Measurements from ENCODE around the gene LHX1. TPM values are rescaled to one million over a fixed set of nuclear protein-coding genes. Genes with fewer than 3 reads are reported as not detected.

LHX1 gene
- total and polyA plus RNA-seq, 7 experiments from 2014 or later, result 0.15 TPM; not detected in 6

DNA sequence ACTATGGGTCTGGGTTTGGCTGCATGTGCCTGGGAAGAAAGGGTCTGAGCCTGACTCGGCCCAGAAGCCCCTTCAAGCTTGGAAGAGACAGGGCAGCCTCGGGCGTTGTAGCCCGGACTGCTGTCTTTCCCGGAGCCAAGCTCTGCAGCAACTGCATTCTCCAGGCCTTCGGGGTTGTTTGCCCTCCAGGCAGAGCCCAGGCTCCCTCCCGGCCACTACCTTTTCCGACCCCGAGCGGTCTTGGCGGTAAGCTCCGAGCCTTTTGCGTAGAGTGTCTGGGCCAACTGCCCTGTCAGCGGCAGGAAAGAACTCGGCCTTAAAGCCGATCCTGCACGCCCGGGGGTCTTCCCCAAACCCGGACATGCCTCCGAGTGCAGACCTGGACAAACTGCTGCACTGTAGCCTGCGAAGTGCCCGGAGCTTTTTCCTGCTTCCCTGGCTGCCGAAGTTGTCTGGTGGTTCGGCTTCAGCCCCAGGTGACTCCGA is 1.3 kb downstream of the LHX1 start:
- Mint-ChIP-seq H3K4me1 (peaks cover 26 to 80% (median 59%) of the 10 kb centered on the region in 7 donors), H3K27me3 (peaks cover 59 to 84% (median 68%) of the 10 kb centered on the region in 5 donors), H3K27ac (peak overlapping the region in 4 of 9 donors; percentile 33 to 80 (median 52)), H3K4me3 (peak overlapping the region in 9 of 10 donors; percentile 75 to 92 (median 79)), H3K36me3 (peaks cover 0 to 5% (median 0%) of the 10 kb centered on the region in 5 donors), H3K9me3 (peaks cover 0 to 6% (median 1%) of the 10 kb centered on the region in 11 donors)
- CTCF ChIA-PET, result no interaction called here
- Histone ChIP-seq H3K27ac (ENCODE audit: low read depth, low read length) (no peak overlapping the region), H3K9me3 (ENCODE audit: control insufficient read depth in 2 of 3, low read length in 3 of 3) (no peaks in the 10 kb centered on the region), H3K27me3 (ENCODE audit: control insufficient read depth in 2 of 2, insufficient read depth in 2 of 2, low read length in 2 of 2) (peaks cover 29 to 82% of the 10 kb centered on the region in 2 donors), H3K4me3 (ENCODE audit: low read length) (no peak overlapping the region), H3K36me3 (ENCODE audit: control insufficient read depth in 2 of 3, insufficient read depth in 3 of 3, low read length in 3 of 3) (no peaks in the 10 kb centered on the region), H3K4me1 (ENCODE audit: control insufficient read depth in 2 of 2, insufficient read depth in 2 of 2, low read length in 2 of 2) (peaks cover 52 to 58% of the 10 kb centered on the region in 2 donors)
- peak in 1 of 9 donors; percentile 29 for DNase-seq
- POLR2A ChIA-PET, result interaction anchor here (1.1 to 2.3 kb wide), 4 partner anchors 7 to 15 kb away, joined by 4 to 9 read pairs (median 6); partner anchors contain the start of gene AATF
- intact Hi-C loops (cut with micrococcal nuclease), result no loop called here
- no peak for ATAC-seq

DNA sequence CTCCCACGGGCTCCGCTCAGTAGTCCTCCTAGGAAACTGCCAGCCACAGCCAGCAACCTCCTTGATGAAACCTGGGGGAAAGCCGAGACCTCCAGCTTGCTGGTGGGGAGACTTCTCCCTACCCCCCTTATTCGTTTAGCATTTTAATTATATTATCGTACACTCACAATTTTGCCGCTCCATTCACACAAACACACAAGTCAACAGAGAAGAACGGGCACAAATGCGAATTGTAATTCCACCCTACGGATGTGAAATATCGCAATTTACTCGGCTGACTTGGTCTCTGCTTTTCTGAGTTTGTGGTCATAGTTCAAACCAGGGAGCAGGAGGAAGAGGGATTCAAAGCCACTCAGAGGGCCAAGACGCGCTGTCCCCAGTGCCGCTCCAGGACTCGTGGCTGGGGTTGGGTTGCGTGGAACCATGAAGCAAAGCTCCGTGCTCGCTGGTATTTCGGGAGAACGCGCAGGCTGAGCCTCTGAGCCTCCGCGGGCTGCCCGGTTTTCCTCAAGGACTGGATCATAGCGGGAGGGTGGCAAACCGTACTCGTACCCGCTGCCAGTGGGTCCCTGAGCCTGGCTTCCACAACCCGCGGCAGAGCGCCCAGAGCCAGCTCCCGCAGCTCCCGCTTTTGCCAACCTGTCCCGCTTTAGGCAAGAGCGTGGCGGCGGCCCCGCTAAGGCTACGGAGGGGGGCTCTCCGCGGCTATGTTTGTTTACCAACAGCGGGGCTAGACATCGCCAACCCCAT is 2.0 kb downstream of the LHX1 start:
- DNase-seq, result peak in 4 of 9 donors; percentile 12 to 23 (median 18)
- H3K27ac Mint-ChIP-seq, result peak overlapping the region in 5 of 9 donors; percentile 33 to 80 (median 37)
- CTCF ChIA-PET, result no interaction called here
- peaks cover 0 to 6% (median 0%) of the 10 kb centered on the region in 5 donors for H3K36me3 Mint-ChIP-seq
- intact Hi-C loops (cut with micrococcal nuclease), result no loop called here
- H3K27ac ChIP-seq (ENCODE audit: low read depth, low read length), result no peak overlapping the region
- POLR2A ChIA-PET, result interaction anchor here (1.1 to 2.3 kb wide), 3 partner anchors 9 to 15 kb away, joined by 4 to 9 read pairs (median 5); partner anchors contain the start of gene AATF
- H3K27me3 ChIP-seq (ENCODE audit: control insufficient read depth in 2 of 2, insufficient read depth in 2 of 2, low read length in 2 of 2), result peaks cover 29 to 82% of the 10 kb centered on the region in 2 donors
- H3K4me3 ChIP-seq (ENCODE audit: low read length), result no peak overlapping the region
- H3K9me3 Mint-ChIP-seq, result peaks cover 0 to 6% (median 2%) of the 10 kb centered on the region in 11 donors
- H3K36me3 ChIP-seq (ENCODE audit: control insufficient read depth in 2 of 3, insufficient read depth in 3 of 3, low read length in 3 of 3), result no peaks in the 10 kb centered on the region
- peaks cover 59 to 83% (median 68%) of the 10 kb centered on the region in 5 donors for H3K27me3 Mint-ChIP-seq
- no peak for ATAC-seq
- H3K4me3 Mint-ChIP-seq, result peak overlapping the region; percentile 50 to 92 (median 74)
- H3K9me3 ChIP-seq (ENCODE audit: control insufficient read depth in 2 of 3, low read length in 3 of 3), result no peaks in the 10 kb centered on the region
- peaks cover 26 to 78% (median 54%) of the 10 kb centered on the region in 7 donors for H3K4me1 Mint-ChIP-seq
- H3K4me1 ChIP-seq (ENCODE audit: control insufficient read depth in 2 of 2, insufficient read depth in 2 of 2, low read length in 2 of 2), result peaks cover 46 to 52% of the 10 kb centered on the region in 2 donors

DNA sequence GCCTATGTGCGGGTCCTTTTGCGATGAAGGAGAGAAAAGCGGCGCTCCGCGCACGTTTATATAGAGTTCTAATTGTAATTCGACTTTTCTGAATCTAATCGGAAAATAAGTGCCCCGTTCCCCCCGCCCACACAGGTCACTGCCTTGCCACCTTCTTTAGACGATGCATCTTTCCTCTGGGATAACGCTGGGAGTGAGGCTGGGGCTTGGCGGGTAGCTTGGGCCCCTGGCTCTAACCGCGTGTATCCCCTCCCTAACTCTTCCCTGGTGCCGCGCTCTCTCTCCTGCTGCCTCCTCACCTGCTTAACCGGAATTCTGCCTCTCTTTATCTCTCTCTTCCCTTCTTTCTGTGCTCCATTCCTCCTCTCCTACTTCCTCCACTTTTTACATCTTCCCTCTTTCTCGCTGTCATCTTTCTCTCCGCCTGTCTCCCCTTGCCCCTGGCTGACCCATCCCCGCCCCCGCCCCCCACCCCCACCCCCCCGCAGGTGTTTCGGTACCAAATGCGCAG is 2.6 kb downstream of the LHX1 start:
- ChIA-PET POLR2A (interaction anchor here (2.3 kb wide), 1 partner anchor 9 kb away, joined by 9 read pairs; the partner anchor contains the start of gene AATF), CTCF (no interaction called here)
- Histone ChIP-seq H3K27me3 (ENCODE audit: control insufficient read depth in 2 of 2, insufficient read depth in 2 of 2, low read length in 2 of 2) (peaks cover 28 to 82% of the 10 kb centered on the region in 2 donors), H3K4me1 (ENCODE audit: control insufficient read depth in 2 of 2, insufficient read depth in 2 of 2, low read length in 2 of 2) (peaks cover 44 to 46% of the 10 kb centered on the region in 2 donors), H3K9me3 (ENCODE audit: control insufficient read depth in 2 of 3, low read length in 3 of 3) (no peaks in the 10 kb centered on the region), H3K36me3 (ENCODE audit: control insufficient read depth in 2 of 3, insufficient read depth in 3 of 3, low read length in 3 of 3) (no peaks in the 10 kb centered on the region), H3K4me3 (ENCODE audit: low read length) (no peak overlapping the region), H3K27ac (ENCODE audit: low read depth, low read length) (no peak overlapping the region)
- Mint-ChIP-seq H3K36me3 (peaks cover 0 to 6% (median 0%) of the 10 kb centered on the region in 5 donors), H3K4me1 (peaks cover 26 to 76% (median 52%) of the 10 kb centered on the region in 7 donors), H3K27me3 (peaks cover 64 to 85% (median 74%) of the 10 kb centered on the region in 5 donors), H3K27ac (peak overlapping the region in 5 of 9 donors; percentile 48 to 79 (median 59)), H3K4me3 (peak overlapping the region in 8 of 10 donors; percentile 25 to 80 (median 48)), H3K9me3 (peaks cover 0 to 6% (median 2%) of the 10 kb centered on the region in 11 donors)
- no peak for ATAC-seq
- DNase-seq, result no peak
- intact Hi-C loops (cut with micrococcal nuclease), result loop anchor here (5.0 to 10.0 kb wide), 2 partner anchors 802 to 1355 kb away; partner anchors contain the start of gene AP2B1 (in 1 of the 2)

DNA sequence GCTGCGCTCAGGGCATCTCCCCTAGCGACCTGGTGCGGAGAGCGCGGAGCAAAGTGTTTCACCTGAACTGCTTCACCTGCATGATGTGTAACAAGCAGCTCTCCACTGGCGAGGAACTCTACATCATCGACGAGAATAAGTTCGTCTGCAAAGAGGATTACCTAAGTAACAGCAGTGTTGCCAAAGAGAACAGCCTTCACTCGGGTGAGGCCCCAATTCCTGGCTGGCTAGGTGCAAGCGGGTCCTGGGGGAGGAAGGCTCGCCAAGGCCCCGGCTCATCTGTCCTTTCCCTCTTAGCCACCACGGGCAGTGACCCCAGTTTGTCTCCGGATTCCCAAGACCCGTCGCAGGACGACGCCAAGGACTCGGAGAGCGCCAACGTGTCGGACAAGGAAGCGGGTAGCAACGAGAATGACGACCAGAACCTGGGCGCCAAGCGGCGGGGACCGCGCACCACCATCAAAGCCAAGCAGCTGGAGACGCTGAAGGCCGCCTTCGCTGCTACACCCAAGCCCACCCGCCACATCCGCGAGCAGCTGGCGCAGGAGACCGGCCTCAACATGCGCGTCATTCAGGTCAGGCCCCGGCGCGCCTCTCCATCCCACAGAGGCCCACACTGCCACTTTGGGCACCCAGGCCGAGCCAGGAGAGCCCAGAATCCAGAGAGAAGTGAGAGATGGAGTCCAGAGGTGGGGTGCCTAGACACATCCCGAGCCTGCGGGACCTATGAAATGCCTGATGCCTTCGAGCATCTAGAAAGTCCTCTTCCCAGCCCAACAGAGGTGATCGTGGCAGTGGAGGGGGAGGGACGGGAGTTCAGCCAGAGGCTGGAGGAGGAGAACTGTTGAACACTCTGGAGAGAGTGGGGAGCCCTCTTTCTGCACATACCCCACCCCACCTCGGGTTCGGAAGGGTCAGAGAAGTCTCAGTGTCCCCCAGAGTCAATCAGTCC is 3.3 kb downstream of the LHX1 start:
- intact Hi-C loops (cut with micrococcal nuclease), result loop anchor here (5.0 to 10.0 kb wide), 2 partner anchors 802 to 1356 kb away; partner anchors contain the start of gene AP2B1 (in 1 of the 2)
- peak overlapping the region in 5 of 10 donors; percentile 13 to 69 (median 34) for H3K4me3 Mint-ChIP-seq
- H3K27me3 Mint-ChIP-seq, result peaks cover 64 to 85% (median 74%) of the 10 kb centered on the region in 5 donors
- CTCF ChIA-PET, result no interaction called here
- H3K9me3 ChIP-seq (ENCODE audit: control insufficient read depth in 2 of 3, low read length in 3 of 3), result no peaks in the 10 kb centered on the region
- peaks cover 23 to 77% of the 10 kb centered on the region in 2 donors for H3K27me3 ChIP-seq (ENCODE audit: control insufficient read depth in 2 of 2, insufficient read depth in 2 of 2, low read length in 2 of 2)
- H3K27ac ChIP-seq (ENCODE audit: low read depth, low read length), result no peak overlapping the region
- ATAC-seq, result no peak
- H3K4me1 Mint-ChIP-seq, result peaks cover 19 to 69% (median 45%) of the 10 kb centered on the region in 7 donors
- no peaks in the 10 kb centered on the region for H3K36me3 ChIP-seq (ENCODE audit: control insufficient read depth in 2 of 3, insufficient read depth in 3 of 3, low read length in 3 of 3)
- H3K4me3 ChIP-seq (ENCODE audit: low read length), result no peak overlapping the region
- H3K4me1 ChIP-seq (ENCODE audit: control insufficient read depth in 2 of 2, insufficient read depth in 2 of 2, low read length in 2 of 2), result peaks cover 38% of the 10 kb centered on the region in 2 donors
- H3K27ac Mint-ChIP-seq, result peak overlapping the region in 5 of 9 donors; percentile 48 to 79 (median 59)
- POLR2A ChIA-PET, result no interaction called here
- H3K36me3 Mint-ChIP-seq, result peaks cover 0 to 6% (median 0%) of the 10 kb centered on the region in 5 donors
- H3K9me3 Mint-ChIP-seq, result peaks cover 0 to 6% (median 2%) of the 10 kb centered on the region in 11 donors
- peak in 1 of 9 donors; percentile 13 for DNase-seq

DNA sequence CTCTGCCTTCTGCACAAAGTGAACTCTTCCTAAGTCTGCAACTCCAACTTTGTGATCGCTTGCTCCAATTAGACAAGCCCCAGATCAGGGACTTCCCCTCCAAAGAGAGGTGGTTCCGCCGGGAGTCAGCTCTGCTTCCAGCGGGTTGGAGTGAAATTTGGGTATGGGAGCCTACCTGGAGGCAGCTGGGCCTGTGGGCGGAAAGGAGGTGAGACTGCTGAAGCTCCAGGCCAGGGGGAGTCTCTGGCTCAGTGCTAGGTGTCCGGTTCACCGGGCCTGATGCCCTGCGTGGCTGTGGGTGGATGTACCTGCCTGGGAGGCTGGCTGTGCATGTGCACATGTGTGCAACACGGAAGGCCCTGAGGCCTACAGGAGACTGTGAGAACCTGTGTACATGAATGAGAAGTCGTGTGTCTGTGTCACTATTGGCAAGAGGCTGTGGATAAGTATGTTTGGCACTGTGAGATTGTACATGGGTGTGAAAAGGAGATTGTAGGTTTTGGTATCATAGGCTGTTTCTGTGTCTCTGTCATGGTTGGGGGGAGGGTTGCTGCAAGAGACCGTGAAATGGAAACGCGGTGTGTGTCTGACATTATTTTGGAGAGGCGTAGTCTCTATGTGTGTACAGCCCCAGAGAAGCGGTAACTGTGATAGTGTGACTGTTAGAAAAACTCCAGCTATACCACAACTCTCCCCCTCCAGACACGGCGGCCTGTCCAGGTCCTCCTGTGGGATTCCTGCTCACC is 4.2 kb downstream of the LHX1 start:
- Mint-ChIP-seq H3K36me3 (peaks cover 0 to 6% (median 0%) of the 10 kb centered on the region in 5 donors), H3K27ac (peak overlapping the region in 5 of 9 donors; percentile 0 to 61 (median 18)), H3K4me3 (peak overlapping the region; percentile 7 to 50 (median 26)), H3K9me3 (peaks cover 0 to 6% (median 2%) of the 10 kb centered on the region in 11 donors), H3K27me3 (peaks cover 67 to 86% (median 79%) of the 10 kb centered on the region in 5 donors), H3K4me1 (peaks cover 19 to 61% (median 44%) of the 10 kb centered on the region in 7 donors)
- DNase-seq, result peak in 1 of 9 donors; percentile 12
- H3K9me3 ChIP-seq (ENCODE audit: control insufficient read depth in 2 of 3, low read length in 3 of 3), result no peaks in the 10 kb centered on the region
- ChIA-PET POLR2A (no interaction called here), CTCF (no interaction called here)
- no peaks in the 10 kb centered on the region for H3K36me3 ChIP-seq (ENCODE audit: control insufficient read depth in 2 of 3, insufficient read depth in 3 of 3, low read length in 3 of 3)
- peaks cover 29 to 30% of the 10 kb centered on the region in 2 donors for H3K4me1 ChIP-seq (ENCODE audit: control insufficient read depth in 2 of 2, insufficient read depth in 2 of 2, low read length in 2 of 2)
- intact Hi-C loops (cut with micrococcal nuclease), result loop anchor here (5.0 to 10.0 kb wide), 2 partner anchors 801 to 1357 kb away; partner anchors contain the start of gene AP2B1 (in 1 of the 2)
- peaks cover 25 to 76% of the 10 kb centered on the region in 2 donors for H3K27me3 ChIP-seq (ENCODE audit: control insufficient read depth in 2 of 2, insufficient read depth in 2 of 2, low read length in 2 of 2)
- ATAC-seq, result peak; percentile 9
- no peak overlapping the region for H3K27ac ChIP-seq (ENCODE audit: low read depth, low read length)
- H3K4me3 ChIP-seq (ENCODE audit: low read length), result no peak overlapping the region
